B cell (primary cell): Measurements from ENCODE around the gene ZNF774.

Experiments
- CTCF ChIP-seq: fragments of 200-600 bp; IDR thresholded peaks from one replicate; pipeline ENCODE4 v1.8.0; 2022; ENCODE audit warnings: antibody characterized with exemption, mild to moderate bottlenecking
- EZH2 ChIP-seq: IDR thresholded peaks from 2 replicates; pipeline ENCODE4 v1.6.1; 2012; ENCODE audit warnings: borderline replicate concordance, low read depth, mild to moderate bottlenecking, moderate library complexity, low read length; ENCODE audit not compliant: insufficient read depth, poor library complexity, severe bottlenecking

- TF ChIP-seq CTCF (no peak), EZH2 (no peak)
Observed at GRCh38 chr15:90327311-90327710, 24.8 kb upstream of the ZNF774 start.
